ENCODE measurements around the gene MORC2.

MORC2 gene

DNA sequence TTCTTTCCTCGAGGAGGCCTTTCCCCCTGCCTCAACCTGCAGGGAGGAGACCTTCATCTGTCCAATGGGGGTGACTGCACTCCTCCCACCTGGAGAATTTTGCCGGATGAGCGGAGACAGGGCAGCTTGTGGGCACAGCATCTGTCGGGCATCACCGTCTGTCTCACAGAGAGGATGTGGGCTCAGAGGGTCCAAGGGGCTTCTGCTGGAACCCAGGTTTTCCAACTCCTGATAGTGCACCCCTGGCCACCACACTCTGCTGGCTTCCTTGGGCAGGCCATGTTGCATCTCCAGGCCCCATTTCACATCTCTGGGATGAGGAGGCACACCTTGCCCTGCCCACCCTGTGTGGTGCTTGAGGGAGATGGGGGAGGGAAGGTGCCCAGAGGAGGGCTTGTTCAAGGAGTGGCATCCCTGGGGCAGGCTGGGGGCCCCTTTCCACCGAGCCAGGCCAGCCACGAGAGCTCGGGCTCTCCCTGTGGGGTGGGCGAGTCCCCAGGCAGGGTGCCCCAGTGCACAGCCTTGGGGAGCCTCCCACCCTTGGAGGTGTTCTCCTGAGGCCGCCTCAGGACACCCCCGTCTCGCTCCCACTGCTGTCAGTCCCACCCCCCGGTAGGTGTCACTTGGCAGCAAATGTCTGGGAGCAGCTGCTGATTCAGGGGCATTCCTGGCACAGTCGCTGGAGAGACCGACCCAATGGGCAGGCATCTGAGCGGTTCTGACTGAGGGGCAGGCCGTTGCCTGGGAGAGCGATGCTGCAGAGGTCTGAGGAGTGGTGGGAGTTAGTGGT is 84.2 kb downstream of the MORC2 start:
- no peak for DNase-seq

- no peak for DNase-seq
Measured at GRCh38 chr22:30883586-30884145, 84.9 kb downstream of the MORC2 start.

GRCh38 chr22:30882974-30883533 is 85.5 kb downstream of the MORC2 start:
- no peak for DNase-seq

GRCh38 chr22:30882184-30882717 is 86.3 kb downstream of the MORC2 start:
- DNase-seq, result no peak

- DNase-seq, result no peak
Measured at GRCh38 chr22:30881361-30882183, 87.0 kb downstream of the MORC2 start.

- no peak for DNase-seq
Measured at GRCh38 chr22:30880847-30881246, 87.7 kb downstream of the MORC2 start.

GRCh38 chr22:30880181-30880601 is 88.4 kb downstream of the MORC2 start:
- no peak for DNase-seq

DNA sequence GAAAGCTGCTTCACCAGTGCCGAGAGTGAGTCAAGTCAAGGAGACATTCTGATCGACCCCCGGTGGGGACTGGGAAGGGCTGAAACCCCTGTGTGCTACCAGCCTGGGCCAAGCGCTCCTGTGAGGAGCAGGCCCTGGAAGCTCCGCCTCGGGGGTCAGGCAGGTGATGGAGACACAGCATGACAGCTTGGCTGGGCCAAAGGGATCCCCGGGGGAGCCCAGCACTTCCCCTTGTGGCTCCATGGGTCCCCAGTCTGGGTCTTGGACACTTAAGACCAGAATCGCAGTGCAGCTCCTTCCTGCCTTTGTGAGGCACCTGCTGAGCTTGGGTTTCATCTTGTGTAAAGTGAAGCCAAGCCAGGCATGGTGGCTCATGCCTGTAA is 89.2 kb downstream of the MORC2 start:
- no peak for DNase-seq

DNA sequence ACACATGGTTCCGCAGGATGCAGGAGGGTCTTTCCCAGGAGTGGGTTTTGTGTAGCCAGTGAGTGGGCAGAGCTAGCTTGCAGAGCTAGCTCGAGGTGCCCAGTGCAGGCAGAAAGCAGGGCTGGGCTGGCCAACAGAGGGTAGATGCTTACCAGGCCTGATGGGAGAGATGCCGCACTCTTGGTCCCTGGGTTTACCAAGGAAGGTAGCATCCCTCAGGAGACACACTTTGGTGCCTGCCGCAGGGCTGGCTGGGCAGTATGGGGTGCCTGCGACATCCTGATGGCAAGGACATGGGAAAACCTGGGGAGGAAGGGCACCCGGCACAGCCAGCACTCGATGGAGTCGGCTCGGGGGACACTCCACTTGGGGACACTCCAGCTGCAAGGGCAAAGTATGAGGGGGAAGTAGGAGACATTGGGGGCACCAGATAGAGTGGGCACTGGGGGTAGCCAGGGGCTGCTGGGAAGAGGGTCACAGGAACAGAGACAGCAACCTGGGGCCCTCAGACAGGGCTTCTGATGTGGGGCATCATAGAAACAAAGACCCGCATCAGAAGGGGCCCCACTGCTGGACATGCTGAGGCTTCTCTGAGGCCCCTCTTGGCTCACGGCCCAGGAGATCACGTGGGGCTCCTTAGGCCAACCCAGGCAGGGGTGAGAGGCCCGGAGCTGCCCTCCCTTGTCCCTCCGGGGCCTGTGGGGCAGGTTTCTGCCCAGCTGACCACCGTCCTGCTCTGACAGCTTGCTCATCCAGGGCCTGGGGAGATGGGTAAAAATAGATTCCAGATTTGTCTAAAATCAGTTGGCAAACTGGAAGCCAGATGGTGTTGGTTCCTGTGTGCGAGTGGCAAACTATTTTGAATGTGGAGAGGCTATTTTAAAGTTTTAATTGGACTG is 89.8 kb downstream of the MORC2 start:
- no peak for DNase-seq

- no peak for DNase-seq
Measured at GRCh38 chr22:30877662-30878515, 90.7 kb downstream of the MORC2 start.

- DNase-seq, result peak; percentile 8
Measured at GRCh38 chr22:30876915-30877553, 91.5 kb downstream of the MORC2 start.

GRCh38 chr22:30876221-30876751 is 92.3 kb downstream of the MORC2 start:
- DNase-seq, result no peak

DNA sequence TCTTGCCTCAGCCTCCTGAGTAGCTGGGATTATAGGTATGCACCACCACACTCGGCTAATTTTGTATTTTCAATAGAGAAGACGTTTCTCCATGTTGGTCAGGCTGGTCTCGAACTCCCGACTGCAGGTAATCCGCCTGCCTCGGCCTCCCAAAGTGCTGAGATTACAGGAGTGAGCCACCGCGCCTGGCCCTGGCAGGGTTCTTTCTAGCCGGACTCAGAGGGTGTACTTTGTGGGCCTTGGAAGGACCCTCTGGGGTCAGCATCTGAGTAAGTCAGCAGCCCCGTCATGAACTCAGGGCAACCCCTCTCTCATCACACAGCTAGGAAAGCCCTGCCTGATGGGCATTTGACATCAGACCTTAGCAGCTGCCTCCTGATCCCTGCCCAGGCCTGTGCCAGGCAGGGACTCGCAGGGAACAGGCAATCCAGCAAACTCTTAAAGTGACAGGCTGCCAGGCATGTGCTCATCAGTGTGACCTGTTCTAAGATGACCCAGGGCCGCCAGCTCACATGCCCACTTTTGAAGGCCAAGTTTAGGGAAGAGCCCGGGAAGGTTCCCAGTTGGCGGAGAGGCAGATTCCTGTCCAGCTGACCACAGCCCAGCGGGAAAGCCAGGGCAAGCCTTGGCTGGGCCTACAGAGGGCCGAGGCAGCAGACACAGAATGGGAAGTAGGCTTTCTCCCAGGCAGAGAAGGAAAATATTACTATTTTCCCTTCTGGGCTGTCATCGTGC is 92.9 kb downstream of the MORC2 start:
- no peak for DNase-seq

Data from NCI-H1105 treated with DMSO at 0.1 percent for 48 hours (cell line).